GM21723 (cell line): ENCODE measurements around the gene LRRTM3.

Experiments
- ATAC-seq: cut with Tn5 transposase; IDR thresholded peaks from one replicate; pipeline ENCODE4 v1.9.1; 2021; ENCODE audit warnings: mild to moderate bottlenecking, moderate library complexity; ENCODE audit not compliant: unreplicated experiment

Gene LRRTM3

DNA sequence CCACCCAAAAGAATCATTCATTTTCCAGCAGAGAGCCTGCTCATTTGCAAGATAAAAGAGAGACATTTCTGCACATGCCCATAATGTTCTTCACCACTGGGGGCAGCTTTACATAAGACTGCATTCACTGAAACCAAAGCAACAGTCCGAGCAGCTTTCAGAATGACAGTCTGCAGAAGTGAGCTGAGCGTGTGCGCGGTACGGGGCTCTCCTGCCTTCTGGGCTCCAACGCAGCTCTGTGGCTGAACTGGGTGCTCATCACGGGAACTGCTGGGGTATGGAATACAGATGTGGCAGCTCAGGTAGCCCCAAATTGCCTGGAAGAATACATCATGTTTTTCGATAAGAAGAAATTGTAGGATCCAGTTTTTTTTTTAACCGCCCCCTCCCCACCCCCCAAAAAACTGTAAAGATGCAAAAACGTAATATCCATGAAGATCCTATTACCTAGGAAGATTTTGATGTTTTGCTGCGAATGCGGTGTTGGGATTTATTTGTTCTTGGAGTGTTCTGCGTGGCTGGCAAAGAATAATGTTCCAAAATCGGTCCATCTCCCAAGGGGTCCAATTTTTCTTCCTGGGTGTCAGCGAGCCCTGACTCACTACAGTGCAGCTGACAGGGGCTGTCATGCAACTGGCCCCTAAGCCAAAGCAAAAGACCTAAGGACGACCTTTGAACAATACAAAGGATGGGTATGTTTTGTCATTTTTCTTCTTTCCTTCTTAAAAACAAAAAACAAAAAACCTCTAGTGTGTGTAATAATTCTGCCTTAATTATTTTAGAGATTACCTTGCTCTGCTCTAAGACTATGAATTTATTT, at the start of gene LRRTM3:
Gene LRRTM3 (plus strand): TSS at position 141 of the 820 bp plus-strand sequence.
- ATAC-seq: peak; percentile 100

DNA sequence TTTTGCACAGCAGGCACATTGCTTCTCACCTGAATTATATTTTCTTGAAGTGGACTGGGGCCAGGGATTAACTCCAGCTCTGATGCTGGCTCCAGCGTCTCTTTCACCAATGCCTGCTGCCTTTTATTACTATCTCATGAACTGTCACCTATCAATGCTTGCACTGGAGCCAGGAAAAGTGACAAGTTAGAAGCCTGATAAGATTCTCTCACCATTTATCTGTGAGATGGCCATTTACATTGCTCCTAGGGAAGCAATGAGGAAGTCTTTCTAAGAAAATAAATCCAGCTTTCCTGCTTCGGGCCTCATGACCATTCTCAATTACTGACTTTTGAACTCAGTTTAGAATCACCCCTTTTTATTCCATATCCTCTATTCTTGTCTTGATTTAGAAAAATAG, 48.5 kb upstream of the LRRTM3 start:
- no peak for ATAC-seq

DNA sequence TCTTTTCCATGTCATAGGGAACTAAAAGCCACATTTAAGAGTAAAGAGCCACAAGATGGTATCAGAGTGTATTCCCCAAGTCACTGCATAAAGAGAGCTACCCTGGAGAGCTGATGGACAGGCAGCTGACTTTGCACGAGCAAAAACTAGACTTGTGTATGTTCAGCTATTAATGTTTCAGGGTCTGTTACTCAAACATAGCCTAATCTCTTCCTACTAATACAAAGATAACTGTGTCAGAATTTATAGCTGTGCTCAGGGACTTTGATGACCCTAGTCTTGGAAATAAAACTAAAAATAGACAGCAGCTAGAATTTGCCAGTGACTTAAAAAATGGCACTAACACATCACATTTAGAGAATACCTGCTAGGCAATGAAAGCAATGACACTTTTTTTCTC, 45.5 kb upstream of the LRRTM3 start:
- ATAC-seq: no peak

DNA sequence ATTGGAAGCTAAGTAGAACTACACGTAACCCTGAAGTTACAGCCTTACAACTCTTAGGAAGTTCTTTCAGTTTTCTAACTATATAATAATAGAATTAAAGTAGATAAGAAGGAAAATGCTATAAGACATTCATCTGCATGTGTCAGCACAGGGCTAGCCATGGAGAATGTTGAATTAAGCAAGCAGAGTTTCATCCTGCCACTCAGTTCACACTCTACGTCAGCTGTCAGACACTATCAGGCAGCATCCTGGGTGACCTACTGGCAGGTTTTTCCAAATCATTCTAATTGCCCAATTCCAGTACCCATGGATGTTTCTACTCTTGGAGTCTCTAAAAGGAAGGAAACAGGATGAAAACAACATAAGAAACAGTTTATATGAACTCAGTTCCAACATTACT, 45.0 kb upstream of the LRRTM3 start:
- no peak for ATAC-seq

DNA sequence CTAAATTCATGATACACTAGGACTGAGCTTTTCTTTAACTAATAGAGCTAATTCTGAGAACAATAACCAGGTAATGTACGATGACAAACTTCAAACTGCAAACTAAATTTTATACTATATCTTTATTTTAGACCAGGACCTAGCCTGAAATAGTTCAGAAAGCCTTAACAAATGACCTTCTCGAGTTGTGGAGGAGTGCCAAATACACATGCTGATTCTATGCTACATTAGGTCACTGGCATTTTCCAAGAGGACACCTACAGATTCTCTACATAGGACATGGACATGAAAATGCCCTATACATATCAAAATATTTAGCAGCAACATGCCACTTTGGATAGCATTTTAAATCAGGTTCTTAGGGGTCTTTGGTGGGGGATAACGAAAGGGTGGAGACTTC, 44.0 kb upstream of the LRRTM3 start:
- no peak for ATAC-seq

DNA sequence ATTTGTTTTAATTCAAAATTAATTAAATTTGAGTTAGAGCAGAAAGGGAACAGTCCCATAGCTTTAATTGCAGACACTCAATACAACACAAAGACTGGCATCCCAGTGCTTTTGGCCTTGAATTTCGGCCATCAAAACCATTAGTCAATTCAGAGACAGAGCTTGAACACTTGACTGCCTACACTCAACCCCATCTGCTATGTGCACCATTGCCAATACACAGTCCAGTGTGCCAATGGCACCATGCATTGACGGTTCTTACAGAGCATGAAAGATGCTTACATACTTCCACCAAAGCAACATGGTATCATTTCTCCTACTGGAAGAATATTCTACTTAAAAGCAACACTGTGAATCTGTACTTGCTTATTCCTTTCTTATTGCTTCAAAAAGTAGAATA, 43.6 kb upstream of the LRRTM3 start:
- no peak for ATAC-seq

DNA sequence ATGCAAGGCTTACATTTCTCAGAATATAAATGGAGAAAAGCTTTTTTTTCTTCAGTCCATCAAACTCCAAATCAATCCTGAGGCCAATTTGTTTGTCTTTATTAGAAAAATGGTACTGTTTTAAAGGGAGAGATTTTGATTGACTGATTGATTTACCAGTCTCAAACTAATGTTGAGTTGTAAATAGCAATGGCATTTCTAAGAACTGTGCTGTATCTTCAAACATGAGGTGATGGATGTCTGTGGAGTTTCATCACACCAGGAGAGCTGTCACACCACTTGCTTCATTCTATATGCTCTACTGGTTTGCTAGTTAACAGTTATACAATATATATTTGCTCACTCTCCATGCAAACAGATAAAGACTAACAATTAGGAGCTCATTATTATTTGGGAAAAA, 39.0 kb upstream of the LRRTM3 start:
- ATAC-seq: no peak

DNA sequence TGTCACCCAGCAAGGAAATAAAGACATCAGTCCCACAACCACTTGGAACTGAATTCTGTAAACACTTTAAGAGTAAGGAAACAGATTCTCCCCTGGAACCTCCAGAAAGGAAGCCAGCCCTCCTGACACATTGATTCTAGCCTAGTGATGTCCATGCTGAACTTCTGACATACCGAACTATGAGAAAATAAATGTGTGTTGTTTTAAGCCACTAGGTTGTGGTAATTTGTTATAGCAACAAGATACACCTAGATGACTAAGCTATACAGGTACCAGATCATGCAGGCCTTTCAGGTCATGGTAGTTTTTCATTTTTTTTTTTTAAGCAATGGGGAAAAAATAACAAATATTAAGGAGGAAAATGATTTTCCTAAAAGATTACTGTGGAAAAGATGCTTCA, 37.6 kb upstream of the LRRTM3 start:
- no peak for ATAC-seq

DNA sequence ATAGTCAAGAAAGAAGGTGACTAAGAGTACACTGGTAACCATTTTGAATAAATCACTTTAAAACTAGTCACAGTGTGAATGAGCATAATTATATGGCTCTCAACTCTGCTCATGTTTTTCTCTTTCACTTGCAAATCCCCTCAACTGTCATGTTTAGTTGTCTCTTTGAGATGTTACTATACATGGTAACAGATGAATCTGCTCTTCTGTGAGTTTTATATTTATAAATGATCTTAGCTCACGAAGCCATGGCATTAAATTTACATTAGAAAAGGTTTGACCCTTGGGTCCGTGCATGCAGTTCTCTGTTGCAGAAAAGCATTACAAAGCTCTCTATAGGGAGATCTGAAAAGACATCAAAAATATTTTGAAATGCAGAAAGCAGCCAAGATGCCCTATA, 33.0 kb upstream of the LRRTM3 start:
- ATAC-seq: no peak

DNA sequence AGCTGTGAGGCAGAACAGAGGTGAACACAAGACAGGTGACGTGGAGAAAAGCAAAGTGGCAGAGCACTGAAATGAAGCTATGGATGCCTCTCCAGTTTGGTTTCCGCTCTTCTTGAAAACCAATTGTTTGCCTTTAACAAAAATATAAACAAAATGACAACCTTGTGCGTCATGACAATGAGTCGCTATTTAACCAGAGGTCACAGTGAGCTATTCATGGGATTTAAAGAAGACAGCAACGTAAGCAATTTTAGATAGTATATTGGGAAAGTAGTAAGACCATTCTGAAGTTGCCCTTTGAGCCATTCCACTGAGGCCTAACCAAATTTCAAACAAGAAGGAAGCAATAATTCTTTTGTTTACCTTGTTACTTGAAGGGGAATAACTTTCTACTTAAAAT, 15.2 kb upstream of the LRRTM3 start:
- no peak for ATAC-seq

DNA sequence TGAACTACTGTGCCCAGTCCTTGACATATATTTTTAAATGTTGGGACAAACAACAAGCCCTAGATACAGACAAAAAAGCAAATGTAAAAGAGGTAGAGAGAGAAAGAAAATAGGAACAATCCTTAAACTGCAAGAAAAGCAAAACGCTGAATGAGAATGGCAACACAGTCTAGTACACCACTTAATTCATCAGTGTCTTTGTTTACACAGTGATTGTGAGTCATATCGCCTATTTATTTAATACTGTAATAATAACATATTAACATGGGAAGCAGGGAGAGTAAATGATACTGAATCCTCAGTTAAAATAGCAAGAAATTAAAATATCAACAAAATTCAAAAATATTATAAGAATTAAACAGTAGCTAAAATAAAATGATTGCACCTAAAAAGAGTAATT, 9.8 kb upstream of the LRRTM3 start:
- no peak for ATAC-seq

DNA sequence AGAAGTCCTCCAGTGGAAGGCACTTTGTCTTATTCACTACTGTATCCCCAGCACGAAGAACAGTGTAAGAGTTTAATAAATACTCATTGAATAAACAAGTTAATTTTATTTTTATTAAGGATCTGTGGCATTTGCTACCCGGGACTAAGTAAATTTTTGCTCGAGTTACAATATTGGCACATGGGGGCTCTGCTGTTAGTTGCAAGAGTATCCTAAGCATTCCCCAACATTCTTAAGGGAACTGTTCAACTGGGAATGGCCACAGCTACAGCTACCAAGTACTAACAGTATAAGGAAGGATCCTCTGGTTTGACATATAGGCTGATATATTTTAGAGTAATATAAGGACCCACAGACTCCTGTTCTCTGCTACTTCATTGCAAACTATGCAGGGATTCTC, 8.7 kb upstream of the LRRTM3 start:
- ATAC-seq: no peak

DNA sequence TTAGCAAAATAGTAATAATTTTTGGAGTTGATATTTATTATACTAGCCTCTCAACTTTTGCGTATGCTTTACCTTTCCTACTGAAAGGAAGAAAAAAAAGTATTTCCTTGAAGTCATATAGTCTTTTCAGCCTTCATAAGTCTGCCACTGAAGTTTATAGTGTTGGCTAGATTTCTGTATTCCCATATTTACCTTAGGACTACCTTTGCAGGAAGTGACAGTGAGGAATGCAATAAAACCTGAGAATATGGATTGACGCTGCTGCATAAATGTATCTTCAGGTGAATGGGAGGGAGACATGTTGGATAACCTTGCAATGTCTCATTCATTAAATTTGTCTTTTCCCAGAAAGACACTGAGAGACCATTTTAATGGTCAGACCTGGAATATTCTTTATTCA, 6.6 kb upstream of the LRRTM3 start:
- ATAC-seq: no peak

DNA sequence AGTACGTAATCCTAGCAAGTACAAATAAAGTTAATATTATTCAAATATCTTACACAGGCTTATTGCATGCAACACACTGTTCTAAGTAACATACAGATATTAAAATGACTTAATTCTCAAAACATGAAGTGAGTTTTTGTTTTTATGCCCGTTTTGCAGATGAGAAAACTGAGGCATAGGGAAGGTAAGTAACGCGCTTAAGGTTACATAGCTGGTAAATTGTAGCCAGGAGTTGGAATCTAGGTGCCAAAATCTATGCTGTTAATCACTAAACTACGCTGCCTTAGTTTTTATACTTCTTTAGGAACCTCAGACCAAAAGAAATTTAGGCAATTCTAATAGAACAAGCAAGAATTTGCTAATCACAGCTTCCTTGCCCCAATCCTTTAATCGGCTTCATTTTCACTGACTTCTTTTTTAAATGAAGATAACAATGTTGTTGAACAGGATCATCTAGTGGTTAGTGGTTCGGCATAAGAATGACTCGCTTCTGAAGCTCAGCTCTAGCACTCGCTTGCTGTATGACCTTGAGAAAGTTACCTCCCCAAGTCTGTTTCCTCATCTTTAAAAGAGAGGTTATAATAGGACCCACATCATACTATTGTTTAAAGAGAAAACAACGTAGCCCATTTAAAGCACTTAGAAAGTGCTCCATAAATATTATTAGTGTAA, 1.0 kb upstream of the LRRTM3 start:
- no peak for ATAC-seq

DNA sequence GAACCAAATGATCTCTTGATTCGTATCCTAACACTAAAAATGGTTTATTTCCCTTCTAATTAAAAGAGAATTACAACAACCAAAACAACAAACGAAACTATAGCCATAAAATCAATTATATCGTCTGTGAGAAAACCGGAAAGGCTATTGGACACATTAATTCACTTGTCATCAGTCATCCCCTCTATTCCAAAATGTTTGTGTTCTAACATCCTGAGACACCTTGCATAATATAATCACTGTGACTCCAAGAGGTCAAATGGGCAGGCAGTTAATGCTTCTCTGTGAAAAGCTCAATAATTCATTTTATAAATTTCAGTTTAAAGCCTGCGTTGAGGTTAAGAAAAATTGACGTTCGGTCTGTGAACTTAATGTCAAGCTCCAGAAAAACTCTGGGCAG, 463 bp upstream of the LRRTM3 start:
- no peak for ATAC-seq

DNA sequence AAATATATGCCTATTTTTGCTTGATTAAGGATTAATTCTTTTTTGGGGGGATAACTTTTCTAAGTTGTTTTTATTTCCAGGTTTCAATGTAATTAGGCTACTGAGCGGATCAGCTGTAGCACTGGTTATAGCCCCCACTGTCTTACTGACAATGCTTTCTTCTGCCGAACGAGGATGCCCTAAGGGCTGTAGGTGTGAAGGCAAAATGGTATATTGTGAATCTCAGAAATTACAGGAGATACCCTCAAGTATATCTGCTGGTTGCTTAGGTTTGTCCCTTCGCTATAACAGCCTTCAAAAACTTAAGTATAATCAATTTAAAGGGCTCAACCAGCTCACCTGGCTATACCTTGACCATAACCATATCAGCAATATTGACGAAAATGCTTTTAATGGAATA, 1.0 kb downstream of the LRRTM3 start:
- no peak for ATAC-seq

DNA sequence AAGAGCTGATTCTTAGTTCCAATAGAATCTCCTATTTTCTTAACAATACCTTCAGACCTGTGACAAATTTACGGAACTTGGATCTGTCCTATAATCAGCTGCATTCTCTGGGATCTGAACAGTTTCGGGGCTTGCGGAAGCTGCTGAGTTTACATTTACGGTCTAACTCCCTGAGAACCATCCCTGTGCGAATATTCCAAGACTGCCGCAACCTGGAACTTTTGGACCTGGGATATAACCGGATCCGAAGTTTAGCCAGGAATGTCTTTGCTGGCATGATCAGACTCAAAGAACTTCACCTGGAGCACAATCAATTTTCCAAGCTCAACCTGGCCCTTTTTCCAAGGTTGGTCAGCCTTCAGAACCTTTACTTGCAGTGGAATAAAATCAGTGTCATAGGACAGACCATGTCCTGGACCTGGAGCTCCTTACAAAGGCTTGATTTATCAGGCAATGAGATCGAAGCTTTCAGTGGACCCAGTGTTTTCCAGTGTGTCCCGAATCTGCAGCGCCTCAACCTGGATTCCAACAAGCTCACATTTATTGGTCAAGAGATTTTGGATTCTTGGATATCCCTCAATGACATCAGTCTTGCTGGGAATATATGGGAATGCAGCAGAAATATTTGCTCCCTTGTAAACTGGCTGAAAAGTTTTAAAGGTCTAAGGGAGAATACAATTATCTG, 1.6 kb downstream of the LRRTM3 start:
- no peak for ATAC-seq

DNA sequence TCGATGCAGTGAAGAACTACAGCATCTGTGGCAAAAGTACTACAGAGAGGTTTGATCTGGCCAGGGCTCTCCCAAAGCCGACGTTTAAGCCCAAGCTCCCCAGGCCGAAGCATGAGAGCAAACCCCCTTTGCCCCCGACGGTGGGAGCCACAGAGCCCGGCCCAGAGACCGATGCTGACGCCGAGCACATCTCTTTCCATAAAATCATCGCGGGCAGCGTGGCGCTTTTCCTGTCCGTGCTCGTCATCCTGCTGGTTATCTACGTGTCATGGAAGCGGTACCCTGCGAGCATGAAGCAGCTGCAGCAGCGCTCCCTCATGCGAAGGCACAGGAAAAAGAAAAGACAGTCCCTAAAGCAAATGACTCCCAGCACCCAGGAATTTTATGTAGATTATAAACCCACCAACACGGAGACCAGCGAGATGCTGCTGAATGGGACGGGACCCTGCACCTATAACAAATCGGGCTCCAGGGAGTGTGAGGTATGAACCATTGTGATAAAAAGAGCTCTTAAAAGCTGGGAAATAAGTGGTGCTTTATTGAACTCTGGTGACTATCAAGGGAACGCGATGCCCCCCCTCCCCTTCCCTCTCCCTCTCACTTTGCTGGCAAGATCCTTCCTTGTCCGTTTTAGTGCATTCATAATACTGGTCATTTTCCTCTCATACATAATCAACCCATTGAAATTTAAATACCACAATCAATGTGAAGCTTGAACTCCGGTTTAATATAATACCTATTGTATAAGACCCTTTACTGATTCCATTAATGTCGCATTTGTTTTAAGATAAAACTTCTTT, 2.3 kb downstream of the LRRTM3 start:
- ATAC-seq: no peak

DNA sequence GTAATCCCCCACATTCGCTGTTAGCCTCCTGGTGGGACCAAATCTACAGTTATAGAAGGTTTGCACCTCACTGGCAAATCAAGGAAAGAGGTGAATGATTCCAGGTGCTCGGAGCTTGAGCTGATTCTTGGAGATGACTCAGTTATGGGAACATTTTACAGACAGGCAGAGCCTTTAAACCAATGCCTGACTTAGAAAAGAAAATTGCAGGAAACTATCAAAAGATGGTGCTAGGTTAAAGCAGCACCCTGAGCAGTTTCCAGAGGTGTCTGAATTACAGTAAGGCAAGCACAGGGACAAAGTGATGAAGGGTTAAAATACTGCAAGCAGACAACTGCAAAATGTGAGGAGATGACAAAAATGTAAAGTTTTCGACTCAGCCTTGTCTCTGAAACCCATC, 2.9 kb downstream of the LRRTM3 start:
- no peak for ATAC-seq

DNA sequence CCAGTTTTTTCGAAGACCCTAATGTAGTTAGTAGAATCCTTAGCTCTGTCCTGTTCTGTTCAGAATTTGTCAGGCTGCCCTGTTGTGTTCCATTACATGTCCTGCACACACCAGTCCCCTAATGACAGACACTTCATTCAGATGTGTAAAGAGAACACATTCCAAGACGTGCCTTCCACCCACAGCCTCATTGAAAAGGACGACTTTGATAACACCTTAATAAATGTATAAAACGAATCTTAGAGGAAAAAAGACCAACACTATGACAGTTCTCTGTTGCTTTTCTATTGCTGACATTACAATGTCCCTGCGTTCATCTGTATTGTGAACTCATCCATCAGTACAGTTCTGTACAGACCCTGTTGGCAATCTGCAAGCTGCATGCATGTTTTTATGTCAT, 3.5 kb downstream of the LRRTM3 start:
- ATAC-seq: no peak

DNA sequence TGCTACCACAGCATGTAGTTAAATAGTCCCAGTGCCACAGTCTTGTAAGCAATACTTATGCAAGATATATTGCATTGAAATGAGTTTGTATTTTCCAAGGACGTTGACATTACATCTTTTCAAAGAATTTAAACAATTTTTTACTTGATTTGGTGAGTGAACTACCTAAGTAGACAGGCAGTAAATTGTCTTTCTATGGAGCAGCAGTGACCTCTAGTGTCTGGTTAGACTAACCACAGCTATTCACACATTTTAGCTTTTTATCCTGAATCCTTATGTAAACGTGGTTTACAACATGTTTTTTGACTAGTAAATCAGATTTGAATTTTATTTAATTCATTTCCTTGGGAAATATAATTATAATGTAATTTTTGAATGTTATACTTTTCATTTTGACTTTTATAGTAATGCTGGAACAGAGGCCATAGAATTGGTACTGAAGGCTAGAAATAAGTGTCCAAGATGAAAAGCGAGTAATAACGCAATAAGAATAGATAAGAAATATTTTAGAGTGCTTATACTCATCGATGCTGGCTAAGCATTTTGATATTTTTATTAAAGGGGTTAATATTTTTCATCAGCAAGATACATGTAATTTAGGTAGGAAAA, 5.6 kb downstream of the LRRTM3 start:
- ATAC-seq: peak; percentile 81
